Measurements from ENCODE around the gene NALF2.

Gene NALF2

DNA sequence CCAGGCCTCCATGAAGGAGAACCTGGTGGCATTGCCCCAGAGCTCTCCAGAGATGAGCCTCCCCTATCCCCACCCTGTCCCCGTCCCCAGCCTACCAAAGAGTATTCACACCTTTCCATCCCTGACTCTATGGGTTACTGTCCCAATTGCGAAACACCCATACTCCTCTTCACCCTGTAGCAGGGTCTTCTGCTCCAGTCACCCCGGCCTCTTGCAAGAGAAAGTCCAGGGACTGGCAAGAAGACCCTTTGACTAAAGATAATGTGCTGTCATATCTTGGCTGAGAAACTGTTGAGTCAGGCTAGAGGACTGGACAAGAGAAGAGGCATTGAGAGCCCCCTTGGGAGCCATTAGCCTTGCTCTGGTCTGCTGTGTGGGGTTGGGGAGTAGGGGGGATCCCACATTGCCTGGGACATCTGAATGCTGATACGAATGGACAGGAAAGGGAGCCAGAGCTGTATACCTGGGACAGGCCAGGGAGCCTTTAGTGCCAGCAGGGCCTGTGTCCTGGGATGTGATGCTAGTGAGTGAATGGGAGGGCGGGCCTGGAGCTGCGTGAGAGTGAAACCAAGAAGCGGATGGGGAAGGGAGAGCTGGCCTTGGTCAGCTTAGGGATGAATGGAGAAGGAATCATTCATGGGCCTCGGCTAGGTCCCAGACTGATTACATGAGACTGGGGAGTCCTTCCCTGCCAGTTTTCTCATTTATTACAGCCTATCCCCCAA lies 27.1 kb downstream of the NALF2 start:
- DNase-seq, result no peak

- no peak for DNase-seq
Observed at GRCh38 chrX:69535661-69536060, 31.5 kb downstream of the NALF2 start.

DNA sequence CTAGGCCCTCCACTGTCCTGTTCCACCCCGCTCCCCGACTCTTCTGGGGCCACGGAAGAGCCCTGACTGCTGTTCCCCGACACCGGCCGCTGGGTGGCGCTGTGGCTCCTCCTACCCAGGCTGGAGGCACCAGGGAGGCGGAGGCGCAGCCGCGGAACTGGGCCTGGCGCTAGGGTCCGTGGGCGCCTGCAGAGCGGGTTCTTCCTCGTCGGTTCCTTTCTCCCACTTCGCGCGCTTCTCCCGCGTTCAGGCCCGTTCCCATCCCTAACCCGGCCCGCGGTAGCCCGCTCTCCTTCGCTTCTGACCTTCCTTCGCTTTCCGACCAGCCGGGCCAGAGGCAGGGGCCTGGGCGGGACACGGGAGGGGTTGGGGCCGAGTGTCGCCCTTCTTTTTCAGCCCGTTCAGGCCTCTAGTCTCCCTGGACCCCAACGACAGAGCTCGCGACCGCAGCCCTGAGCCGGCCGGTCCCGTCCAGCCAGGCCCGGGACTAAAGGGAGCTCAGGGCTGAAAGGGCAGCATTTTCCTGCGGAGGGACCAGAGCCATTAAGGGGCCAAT lies 34.3 kb downstream of the NALF2 start:
- DNase-seq, result peak; percentile 83

- DNase-seq, result no peak
Observed at GRCh38 chrX:69539437-69539836, 35.3 kb downstream of the NALF2 start.

DNA sequence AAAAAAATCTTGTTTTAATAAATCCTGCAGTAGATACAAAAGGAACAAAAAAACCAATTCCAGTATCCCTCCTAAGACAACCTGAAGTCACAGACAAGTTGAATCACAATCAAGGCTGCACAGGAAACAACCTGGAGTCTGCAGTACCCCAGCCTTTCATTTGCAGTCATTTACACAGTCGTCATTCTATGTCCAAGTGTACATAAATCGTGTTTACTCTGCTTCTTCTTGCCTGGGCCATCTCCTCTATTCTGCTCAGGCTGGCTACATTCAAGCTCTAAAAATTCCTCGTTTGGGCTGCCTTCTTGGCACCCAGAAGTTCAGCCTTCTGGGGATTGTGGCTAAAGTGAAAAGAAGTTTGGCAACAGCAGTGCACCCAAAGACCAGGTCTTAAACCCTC lies 37.8 kb downstream of the NALF2 start:
- no peak for DNase-seq

GRCh38 chrX:69543572-69543971 lies 39.4 kb downstream of the NALF2 start:
- no peak for DNase-seq

- DNase-seq, result no peak
Observed at GRCh38 chrX:69546417-69546816, 42.3 kb downstream of the NALF2 start.

DNA sequence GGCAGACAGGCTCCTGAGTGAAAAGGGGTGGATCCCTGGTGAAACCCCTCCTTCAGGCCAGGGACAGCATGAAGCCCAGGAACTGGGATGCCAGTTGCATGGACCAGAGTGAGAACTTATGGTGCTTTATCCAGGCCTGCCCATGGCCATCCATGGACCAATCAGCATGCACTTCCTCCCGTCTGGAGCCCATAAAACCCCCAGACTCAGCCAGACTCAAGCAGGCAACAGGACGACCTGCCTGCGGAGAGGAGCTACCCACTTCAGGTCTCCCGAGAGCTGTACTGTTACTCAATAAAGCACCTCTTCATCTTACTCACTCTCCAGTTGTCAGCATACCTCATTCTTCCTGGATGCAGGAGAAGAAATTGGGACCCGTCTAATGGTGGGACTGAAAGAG lies 42.9 kb downstream of the NALF2 start:
- DNase-seq, result no peak

GRCh38 chrX:69551421-69552009 lies 47.4 kb downstream of the NALF2 start:
- DNase-seq, result no peak

GRCh38 chrX:69552512-69552911 lies 48.4 kb downstream of the NALF2 start:
- DNase-seq, result no peak
